GM19467 (cell line): Measurements from ENCODE around the gene ACAP2.
"Not testable (repeated sequence)": the region's sequence is repeated elsewhere in the genome, so short reads cannot be mapped to it uniquely, and the experiment has no call there.

ENCODE experiments used
- ATAC-seq: cut with Tn5 transposase; IDR thresholded peaks from one replicate; pipeline ENCODE4 v1.9.1; 2021; ENCODE audit warnings: mild to moderate bottlenecking, moderate library complexity; ENCODE audit not compliant: unreplicated experiment

ACAP2 gene

DNA sequence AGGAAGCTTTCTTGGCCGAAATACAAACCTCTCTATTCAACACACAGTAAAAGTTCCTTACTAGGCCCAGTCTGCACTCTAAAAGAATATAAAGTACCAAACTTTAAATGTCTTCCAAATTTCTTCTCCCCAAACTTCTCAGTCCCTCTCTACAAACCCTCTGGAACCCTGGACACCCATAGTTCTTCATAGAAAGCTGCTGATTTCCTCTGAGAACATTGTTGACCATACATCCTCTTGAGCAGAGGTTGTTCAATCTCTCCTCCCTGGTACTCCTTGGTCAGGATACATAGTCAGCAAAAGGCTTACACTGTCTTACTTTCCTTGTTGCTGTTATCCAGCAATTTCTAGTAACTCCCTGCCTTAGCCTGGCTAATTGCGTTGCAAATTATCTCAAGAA is 3.1 kb upstream of the ACAP2 start:
- ATAC-seq, result no peak

DNA sequence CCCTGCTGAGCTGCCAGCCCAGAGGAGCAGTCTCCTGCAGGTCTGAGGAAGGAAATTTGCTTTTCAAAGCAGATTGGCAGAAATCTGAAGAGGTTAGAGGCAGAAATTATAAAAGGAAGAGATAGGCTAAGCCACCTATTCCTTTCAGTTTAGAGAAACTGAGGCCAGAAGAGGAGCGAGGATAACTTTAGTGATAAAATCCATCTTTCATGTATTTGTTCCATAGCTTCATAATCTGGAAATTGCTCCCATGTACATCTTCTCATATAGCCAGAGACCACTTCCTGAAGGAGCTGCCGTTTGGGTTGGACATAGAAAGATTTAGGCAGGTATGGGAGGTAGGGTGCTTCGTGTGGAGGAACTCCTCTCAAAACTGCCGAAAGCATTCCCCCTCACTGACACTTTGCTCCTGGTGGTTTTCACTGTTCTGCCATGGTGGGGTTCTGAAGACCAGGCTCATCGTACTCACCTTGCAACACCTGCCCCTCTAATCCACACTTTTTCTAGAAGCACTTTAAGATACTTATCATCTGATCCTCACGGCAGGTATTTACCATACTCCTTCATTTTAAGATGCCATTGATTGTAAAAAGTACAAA is 670 bp upstream of the ACAP2 start:
- no peak for ATAC-seq

DNA sequence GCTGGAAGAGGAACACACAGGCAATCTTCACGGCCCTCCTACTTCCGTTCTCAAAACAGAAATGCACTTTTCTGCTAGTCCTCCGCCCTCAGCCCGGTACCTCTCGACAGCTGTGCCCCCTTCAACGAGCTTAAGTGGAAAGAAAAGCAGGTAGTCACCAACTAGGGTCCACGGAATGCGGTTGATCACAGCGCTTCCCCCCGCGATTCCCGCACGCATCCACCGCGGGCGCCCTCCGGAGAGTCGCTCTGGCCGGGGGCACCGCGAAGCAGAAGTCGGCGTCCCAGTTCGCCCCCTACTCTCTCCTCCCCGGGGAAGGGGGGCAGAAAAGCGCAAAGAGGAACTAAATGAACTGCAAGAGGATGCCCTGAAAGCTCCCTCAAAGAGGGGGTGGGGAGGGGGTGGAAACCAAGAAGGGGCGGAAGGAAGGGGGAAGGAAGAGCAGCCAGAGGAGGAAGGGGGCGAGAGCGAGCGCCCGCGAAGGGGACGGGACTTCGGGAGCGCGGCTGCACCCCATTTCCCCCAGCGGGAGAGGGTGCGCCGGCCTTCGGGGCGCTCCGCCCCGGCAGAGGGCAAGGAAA is 738 bp downstream of the ACAP2 start:
- ATAC-seq, result no peak

GRCh38 chr3:195441476-195441991 is 1.3 kb downstream of the ACAP2 start:
- ATAC-seq, result no peak

- ATAC-seq, result no peak
Measured at GRCh38 chr3:195441051-195441450, 1.8 kb downstream of the ACAP2 start.

DNA sequence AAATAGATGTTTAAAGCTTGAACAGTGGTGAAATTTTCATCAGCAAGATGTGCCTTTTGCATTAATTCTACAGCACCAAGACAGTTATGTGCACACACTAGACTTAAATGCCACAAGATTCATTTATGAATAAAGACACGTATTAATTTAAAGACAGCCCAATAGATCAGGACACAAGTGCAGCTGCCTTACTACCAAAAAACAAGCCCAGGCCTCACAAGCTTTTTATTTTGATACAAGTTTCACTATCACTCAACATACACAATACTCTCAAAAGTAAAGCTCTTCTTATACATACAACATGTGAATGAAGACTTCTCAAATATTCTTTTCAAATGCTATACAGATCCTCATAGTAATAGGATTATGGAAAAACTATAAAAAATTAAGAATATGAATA is 2.4 kb downstream of the ACAP2 start:
- no peak for ATAC-seq

DNA sequence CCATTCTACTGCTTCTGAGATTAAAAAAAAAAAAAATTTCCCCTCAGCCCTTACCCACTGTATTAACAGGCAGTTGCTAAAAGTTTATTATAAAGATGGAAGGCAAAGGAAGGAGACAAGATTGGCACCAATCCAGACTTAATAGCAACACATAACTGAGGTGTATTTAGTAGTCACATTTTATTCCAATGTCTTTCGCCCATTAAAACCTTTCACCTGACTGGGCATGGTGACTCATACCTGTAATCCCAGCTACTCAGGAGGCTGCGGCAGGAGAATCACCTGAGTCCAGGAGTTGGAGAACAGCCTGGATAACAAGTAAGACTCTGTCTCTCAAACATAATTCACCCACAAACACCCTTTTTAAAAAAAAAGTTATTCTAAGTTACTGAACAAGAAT is 4.4 kb downstream of the ACAP2 start:
- no peak for ATAC-seq

DNA sequence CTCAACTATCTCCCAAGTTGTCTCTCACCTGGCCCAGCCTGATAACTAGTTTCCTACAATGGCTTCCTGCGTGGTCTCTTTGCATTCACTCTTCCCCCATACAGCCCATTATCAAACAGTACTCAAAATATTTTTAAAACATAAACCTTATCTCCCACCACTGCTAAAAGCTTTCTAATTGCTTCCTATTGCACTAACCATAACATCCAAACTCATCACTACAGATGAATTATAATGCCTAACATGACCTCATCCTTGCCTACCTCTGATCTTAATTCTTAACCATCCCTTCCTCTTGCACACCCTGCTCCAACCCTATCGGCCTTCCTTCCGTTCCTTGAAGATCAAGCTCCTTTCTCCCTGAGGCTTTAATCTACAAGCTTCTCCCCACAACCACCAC is 17.0 kb downstream of the ACAP2 start:
- ATAC-seq, result no peak

DNA sequence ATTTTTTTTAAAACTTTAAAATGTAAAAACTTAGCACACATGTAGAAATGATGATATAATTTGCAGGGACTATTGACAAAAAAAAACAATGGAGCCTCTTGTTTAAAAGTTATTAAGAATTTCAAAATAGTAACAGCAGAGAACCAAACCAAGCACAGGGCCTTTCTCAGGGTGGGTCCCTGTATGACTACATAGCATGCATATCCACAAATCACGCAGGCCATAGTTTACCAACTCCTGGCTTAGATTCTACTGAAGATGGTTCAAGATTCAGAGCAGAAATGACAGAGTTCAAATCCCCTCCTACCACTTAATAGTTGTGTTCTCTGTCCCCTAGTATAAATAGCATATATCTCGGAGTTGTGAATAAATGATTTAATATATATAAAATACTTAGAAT is 19.0 kb downstream of the ACAP2 start:
- no peak for ATAC-seq

DNA sequence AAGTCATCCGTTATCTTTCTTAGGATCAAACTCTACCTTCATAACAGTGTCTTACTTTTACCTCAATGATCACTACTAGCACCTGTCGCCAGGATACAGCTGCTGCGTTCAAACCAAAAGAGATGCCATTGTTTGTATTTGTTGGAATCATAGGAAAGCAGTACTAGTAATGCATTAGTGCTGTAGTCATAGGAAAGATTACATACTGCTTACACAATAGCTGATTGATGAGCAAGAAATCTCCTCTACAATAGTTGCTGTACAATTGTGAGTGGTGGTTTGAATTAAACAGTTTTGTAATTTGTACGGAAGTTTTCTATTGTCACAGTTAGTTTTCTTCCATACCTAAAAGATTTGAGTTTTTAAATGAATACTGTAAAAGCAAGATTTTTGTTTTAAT is 21.4 kb downstream of the ACAP2 start:
- no peak for ATAC-seq

DNA sequence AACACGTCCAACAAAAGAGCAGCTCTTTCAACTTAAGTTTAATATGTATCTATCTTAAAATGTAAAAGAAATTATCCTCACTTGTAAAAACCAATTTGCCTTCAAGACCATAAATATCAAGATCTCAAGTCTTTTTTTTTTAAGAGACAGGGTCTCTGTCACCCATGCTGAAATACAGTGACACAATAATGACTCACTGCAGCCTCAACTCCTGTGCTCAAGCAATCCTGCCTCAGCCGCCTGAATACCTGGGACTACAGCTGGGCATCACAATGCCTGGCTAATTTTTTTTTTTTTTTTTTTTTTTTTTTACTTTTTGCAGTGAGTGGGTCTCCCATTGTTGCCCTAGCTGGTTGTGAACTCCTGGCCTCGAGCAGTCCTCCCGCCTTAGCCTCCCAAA is 26.0 kb downstream of the ACAP2 start:
- ATAC-seq, result no peak

GRCh38 chr3:195411836-195412235 is 31.0 kb downstream of the ACAP2 start:
- no peak for ATAC-seq

- no peak for ATAC-seq
Measured at GRCh38 chr3:195410546-195410945, 32.3 kb downstream of the ACAP2 start.

GRCh38 chr3:195407531-195408409 is 35.0 kb downstream of the ACAP2 start:
- ATAC-seq, result no peak

- no peak for ATAC-seq
Measured at GRCh38 chr3:195405651-195406050, 37.2 kb downstream of the ACAP2 start.

DNA sequence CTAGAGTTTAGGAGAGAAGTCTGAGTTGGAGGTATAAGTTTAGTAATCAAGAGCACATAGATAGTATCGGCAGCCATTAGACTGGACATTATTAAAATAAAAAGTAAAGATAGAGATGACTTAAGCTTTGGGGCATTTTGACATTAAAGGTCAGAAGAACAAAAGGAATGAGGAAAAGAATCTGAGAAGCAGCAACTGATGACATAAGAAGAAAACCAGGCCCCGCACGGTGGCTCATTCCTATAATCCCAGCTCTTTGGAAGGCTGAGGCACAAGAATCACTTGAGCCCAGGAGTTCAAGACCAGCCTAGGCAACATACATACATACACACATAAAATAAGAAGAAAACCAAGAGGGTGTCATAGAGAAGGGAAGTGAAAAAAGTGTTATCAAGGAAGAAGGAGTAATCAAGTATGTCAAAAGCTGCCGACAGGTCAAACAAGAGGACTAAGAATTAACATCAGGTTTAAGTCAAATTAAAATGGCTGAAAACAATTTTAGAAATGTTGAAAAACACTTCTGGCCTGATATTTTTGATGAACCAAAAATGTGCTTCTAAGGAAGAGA is 38.9 kb downstream of the ACAP2 start:
- no peak for ATAC-seq

- no peak for ATAC-seq
Measured at GRCh38 chr3:195403244-195403643, 39.6 kb downstream of the ACAP2 start.

DNA sequence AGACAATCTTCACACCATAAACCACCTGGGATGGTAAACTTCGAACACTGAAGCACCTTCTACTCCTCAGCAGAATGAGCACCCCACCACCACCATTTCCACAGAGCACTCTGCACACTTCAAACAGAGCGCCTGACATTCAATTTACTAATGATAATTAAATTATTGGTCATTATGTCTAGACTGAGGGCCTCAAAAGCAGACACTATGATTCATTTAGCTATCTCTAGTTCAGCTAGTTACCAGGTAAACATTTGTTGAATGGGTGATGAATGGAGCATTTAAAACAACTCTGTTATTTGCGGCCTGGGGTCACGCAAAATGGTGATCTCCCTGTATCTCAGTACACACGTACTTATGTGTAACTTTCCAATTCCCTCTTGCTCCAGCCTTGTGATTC is 40.9 kb downstream of the ACAP2 start:
- no peak for ATAC-seq

DNA sequence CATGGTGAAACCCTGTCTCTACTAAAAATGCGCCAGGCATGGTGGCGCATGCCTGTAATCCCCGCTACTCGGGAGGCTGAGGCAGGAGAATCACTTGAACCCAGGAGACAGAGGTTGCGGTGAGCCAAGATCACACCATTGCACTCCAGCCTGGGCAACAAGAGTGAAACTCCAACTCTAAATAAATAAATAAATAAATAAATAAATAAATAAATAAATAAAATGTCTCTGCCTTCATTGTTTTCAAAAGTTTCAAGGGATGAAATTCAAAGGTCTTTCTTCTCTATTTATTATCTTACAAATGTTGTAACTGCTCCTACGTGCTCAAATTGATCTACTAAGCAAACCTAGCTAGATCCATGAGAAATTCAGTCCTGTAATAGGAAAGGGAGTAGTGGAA is 44.4 kb downstream of the ACAP2 start:
- ATAC-seq, result not testable (repeated sequence)

DNA sequence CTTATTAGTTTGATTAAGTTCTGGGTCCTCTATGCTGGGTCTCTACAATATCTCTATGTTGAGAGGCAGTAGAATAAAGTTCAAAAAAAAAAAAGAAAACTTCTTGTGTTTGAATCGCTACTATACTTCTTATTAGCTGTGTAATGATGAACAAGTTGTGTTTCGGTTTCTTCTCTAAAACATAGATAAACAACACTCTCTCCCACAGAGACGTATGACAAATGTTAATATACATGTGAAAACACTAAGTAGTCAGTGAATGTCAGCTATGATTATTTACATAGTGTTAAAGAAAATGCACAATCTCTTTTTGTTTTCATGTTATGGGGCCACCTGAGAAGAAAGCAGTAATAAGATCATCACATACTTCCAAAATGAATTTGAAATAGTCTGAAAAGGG is 45.3 kb downstream of the ACAP2 start:
- ATAC-seq, result no peak

DNA sequence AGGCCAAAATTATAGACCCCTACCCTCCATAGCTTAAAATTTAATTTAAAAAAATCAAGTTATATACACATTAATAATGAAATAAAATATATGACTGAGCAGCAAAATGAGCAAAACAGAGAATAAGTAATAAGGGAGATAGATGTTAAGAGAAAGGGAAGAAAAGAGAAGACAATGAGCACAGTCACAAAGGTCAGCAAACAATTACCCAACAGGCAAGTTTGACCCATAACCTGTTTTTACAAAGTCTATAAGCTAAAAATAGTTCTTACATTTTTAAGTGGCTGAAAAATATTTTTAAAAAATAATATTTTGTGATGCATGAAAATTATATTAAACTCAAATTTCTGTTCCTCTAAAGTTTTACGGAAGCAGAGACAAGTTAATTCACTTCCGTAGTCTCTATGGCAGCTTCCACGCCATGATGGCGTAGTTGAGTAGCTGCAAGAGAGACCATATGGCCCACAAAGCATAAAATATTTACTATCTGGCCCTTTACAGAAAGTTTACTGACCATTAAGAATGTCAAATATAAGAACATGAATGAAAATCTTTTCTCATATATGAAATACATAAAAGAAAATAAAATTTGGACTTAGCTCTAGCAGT is 47.5 kb downstream of the ACAP2 start:
- ATAC-seq, result no peak
